Inferior parietal cortex (tissue), 1 donor: ENCODE measurements around the gene TMEM178B.
"Not testable (repeated sequence)": the region's sequence is repeated elsewhere in the genome, so short reads cannot be mapped to it uniquely, and the experiment has no call there.

ENCODE experiments used
- DNase-seq: peaks from one replicate; pipeline ENCODE4 v3.0.0-alpha.2; 2016; ENCODE audit errors: extremely low spot score

TMEM178B gene

DNA sequence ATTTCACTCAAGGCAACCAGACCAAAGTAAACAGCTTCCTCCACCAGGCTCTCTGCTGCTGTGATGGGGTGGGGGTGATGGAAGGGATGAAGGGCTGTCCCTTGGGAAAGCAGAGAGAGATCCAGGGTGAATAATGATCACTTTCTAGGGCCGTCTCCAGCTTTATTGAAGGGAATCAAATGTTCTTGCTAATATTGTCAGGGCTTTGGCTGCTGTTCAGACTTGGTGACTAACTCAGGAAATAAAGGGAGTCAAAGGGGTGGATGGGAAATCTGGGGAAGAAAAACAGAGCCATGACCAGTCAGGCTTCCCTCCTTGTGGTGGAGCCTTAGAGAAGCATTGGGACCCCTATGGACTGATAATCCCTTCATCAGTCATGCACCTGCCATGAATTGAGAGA is 281.2 kb downstream of the TMEM178B start:
- peak; percentile 47 for DNase-seq

DNA sequence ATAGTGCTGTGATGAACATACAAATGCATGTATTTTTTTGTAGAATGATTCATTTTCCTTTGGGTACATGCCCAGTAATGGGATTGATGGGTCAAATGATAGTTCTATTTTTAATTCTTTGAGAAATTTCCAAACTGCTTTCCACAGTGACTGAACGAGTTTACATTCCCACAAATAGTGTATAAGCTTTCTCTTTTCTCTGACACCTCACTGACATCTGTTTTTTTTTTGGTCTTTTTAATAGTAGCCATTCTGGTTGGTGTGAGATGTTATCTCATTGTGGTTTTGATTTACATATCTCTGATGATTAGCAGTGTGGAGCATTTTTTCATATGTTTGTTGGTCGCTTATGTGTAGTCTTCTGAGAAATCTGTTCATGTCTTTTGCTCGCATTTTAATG is 282.3 kb downstream of the TMEM178B start:
- no peak for DNase-seq

DNA sequence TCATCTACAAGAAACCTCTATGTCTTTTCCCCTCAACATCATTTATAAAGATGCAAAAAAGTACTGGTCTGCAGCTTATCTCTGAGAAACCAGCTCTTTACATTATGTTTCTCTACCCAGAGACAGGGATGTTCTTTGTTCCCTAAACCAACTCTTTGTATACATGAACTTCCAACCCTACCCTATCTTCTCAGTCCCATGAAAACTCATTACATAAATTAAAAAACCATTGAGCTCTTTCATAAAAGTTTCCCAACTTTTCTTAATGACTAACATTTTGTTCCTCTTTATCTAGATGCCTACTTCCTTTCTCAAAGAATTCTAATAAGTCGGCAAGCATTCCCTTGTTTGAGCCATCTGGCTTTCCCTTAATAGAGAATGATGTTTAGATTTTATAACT is 284.5 kb downstream of the TMEM178B start:
- DNase-seq = no peak

DNA sequence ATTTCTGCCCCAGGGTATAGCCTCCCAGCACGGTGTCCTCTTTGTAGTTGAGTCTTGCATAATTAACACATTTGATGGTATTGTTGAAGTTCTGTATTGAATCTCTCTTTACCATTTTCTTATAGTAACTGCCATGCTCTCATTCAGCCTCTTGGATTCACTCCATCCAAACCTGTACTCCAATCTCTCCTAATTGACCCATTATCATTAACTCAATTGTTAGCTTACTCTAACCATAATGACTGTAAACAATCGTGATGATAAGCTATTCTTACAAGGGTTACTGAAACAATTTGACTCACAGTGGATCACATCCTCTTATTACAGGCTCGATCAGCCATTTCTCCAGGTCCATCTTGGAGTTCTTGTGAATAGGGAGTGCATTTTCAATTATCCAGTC is 285.4 kb downstream of the TMEM178B start:
- no peak for DNase-seq

DNA sequence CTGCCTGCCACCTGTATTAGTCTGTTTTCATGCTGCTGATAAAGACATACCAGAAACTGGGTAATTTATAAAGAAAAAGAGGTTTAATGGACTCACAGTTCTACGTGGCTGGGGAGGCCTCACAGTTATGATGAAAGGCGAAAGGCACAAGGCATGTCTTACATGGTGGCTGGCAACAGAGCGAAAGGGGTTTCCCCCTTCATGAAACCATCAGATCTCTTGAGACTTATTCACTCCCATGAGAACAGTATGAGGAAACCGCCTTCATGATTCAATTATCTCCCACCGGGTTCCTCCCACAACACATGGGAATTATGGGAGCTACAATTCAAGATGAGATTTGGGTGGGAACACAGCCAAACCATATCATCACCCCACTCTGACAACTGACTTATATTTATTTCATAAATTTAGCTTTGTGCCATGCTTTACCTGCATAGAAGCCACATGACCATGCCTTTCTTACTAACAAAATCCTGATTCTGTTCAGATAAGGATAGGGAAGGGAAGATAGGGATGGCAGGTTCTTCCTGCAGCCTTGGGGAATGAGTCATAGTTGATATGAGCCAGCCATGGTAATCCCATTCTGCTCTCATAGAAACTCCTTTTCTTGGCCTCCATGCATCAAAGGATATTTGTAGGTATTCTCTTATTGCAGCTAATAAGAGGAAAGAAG is 286.0 kb downstream of the TMEM178B start:
- no peak for DNase-seq

DNA sequence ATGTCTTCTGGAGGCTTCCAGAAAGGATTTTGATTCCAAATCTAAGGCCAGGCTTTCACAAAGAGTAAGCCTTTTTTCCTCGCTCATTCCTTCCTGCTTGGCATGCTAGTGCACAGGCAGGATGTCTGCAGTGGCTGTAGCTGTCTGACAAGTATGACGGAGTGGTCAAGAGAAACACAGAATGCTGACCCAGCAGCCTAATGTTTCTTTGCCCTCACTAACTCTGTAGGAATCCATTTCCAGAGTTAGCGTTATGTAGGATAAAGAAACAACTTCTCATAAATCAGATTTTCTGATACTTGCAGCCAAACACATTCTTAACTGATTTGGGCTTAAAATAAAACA is 286.5 kb downstream of the TMEM178B start:
- no peak for DNase-seq

DNA sequence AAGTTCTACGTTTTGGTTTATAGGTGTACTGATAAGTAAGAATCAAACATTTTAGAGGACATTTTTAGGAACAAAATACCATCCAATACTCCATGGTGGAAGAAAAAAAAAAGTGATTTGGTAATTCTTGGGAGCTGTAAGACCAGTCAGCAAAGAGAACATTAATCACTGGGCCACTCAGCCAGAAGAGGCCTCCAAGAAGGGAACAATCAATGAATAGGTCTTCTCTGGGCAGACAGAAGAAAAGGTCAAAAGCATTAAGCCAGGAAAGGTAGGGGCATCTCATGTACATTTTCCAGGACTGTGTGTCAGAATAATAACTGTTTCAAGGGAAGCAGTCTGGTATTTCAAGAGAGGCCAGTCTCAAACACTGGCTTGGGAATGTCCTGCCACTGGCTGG is 286.9 kb downstream of the TMEM178B start:
- DNase-seq = no peak

DNA sequence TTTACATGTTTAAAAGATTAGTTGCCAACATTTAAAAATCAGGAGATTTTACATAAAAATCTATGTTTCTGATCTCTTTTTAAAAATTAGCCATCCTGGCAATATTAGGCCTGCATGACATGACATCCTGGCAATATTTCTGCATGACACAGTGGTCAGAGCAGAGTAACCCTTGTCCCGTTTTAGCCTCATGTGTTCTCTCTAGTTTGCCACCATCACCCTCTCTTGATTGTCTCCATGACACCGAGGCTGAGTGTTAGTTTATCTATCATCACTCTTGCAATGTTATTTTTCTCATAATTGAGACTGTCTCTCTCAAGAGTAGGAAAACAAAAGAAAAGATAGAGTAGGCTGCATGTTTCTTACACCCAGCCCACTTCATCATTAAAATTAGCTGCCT is 287.6 kb downstream of the TMEM178B start:
- DNase-seq = no peak

DNA sequence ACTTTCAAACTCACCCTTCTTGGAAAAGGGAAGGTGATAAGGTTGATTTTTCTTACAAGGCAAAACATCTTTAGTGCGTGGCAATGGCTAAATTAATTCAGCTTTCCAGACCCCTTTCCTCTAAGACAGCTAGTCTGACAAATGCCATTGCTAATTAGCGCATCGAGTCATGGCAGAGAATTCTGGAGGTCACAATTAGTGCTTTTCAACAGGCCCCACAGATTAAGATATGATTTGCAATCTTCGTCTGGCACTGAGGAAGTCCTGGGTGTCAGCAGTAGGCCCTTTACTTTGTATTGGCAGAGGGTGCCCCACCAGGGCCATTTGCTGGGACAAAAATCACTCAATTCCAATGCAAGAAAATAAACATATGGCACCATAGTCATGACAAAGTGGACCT is 288.1 kb downstream of the TMEM178B start:
- no peak for DNase-seq

DNA sequence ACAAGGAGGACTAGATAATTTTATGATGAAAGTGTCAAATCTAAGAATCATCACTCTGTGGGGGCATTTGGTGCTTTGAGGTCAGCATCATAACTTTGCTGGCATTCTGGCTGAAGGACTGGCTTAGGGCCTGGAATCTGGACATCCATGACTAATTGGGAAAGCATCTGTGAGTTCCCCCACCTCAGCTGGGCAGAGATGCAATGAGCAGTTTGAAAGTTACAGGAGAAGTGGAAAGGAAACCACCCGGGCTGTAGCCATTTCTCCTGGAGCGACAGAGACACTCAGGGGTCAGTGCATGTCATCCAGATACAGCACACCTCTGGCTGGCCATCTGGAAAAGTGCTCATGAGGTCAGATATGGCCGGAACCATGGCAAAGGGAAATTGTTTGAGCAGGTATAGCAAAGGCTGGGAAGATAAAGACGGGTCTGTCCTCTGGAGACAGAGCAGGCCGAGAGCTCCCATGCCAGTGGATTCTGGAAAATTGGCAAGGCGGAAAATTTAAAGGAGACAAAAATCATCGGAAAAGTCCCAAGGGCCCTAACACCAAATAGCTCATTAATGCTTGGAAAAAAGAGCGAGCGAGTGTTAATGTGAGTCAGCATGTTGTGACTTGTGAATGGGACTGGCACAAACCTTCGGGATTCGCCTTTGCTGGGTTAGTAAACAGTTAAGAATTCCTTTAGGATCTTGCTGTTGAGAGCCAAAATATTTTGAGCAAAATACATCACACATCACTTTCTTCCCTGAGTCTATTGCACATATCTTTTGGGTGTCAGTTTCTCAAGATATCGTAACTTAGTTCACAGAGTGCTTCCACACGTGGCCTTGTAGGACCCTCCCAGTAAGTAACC is 288.9 kb downstream of the TMEM178B start:
- no peak for DNase-seq

DNA sequence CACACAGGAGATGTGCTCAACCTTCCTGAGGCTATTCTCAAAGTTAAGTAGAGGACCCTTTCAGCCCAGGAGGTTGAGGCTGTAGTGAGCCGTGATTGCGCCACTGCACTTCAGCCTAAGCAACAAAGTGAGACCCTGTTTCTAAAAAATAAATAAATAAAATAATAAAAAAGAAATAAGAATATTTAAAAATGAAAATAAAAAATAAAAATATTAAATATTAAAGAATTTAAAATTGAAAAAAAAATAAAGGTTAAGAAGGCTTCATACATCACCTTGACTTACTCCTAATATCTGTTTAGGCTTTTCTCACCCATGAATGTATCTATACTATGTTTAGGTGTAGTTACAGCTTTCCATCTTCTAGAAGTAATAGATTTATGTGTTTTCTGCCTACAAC is 289.9 kb downstream of the TMEM178B start:
- DNase-seq = no peak

DNA sequence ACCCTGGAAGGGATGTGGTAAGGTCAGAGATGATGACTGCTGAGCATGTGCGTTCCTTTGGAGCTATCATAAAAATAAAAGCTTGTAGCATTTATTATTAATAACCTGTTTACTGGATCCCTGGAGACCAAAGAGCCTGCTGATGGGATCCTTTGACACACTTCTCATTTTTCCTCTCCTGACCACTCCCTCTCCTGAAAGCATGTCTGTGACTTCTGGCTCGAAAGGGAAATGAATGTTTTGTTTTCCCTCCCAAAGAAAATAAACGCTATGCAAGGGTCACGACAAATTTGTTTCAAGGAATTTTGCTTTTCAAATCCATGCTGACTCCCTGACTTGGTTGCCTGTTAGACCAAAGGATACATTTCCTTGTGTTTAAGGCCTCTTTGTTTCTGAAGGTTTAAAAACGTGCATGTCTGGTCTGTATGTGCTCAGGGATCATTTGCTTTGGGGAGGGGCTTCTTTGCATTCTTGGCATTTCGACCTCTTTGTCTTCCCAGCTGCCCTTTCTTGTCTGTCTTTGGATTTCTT is 292.3 kb downstream of the TMEM178B start:
- DNase-seq = no peak

DNA sequence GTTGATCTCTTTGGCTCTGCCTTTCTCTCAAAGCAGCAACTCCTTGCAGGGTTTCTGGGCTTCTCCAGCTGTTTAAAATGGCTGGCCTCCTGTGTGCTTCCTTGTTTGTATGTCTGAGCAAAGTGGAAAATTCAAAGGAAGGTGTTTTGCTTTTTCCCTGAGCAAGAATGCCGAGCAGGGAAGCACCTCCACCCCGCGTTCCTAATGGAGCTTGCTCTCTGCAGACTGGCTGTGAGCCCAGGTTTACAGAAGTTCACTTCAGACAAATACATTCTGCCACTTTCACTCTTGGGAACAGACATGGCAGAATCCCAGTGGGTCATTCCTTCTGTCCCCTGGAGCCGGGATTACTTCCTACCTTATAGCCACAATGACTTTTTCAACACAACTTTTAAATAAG is 295.6 kb downstream of the TMEM178B start:
- no peak for DNase-seq

DNA sequence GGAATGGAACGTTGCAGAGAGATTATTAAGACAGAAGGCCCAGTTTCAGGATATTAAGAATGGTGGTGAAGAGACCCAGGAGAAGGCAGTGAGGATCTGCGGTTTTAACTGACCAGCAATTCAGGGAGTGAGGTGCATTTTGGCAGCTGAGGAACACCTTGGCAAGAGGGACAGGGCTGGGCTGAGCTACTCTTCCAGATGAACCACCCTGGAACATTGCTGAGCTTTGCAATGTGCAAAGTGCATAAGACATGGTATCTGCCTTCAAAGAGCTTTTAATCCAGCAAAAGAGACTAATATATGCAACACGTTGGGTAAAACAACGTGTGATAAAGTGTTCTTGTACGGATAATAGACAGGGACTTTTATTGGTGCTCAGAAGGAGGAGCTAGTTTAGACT is 296.3 kb downstream of the TMEM178B start:
- no peak for DNase-seq

DNA sequence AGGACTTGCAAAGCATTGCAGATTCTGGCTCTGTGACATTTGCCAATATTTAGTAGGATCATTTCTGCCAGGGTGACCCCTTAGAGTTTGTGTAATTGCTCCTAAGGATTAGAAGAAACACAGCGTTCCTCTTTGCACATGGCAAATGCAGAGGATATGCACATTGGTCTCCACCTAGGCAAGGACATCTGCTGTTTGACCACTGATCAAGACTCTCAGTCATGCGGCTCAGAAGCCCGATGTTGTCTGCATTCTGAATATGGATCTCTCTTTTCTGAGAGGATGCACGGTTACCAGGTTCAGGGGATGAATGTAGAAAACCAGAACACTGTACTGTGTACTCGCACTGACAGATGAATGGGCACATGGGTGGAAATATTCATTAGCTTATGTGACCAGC is 296.8 kb downstream of the TMEM178B start:
- DNase-seq = no peak

DNA sequence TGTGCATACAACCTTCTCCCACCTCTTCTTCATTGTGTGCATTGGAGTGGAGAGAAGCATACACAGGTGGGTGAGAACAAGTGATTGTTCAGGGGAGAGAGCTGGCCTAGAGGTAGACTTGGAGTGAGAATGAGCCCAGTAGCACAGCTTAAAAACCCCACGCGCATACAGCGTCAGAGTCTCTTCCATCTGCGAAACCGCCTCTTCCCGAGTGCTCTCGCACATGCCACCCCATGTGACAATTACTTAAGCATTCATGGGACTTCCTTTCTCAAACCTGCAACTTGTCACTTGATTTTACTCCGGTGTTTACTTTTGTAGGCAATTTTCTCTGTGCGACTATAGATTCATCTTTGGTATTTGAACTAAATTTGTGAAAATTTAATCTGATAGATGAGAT is 300.6 kb downstream of the TMEM178B start:
- DNase-seq = no peak

DNA sequence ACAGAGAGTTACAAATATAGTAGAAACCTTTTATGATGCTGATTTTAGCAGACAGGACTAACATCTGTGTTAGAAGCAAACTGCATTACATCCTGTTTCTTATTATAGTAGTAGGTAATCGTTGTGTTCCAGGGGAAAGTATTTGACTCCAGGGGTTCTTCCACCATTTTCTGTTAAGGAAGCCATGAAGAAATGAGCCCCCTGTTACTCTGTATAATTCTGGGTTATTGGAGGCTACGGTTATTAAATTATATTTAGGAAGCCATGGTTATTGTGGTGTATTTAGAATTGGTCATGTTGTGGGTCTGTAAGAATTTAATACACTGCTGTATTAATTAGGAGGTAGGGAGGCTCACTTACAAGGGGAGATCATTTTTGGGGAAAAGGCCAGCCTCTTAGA is 301.6 kb downstream of the TMEM178B start:
- no peak for DNase-seq

DNA sequence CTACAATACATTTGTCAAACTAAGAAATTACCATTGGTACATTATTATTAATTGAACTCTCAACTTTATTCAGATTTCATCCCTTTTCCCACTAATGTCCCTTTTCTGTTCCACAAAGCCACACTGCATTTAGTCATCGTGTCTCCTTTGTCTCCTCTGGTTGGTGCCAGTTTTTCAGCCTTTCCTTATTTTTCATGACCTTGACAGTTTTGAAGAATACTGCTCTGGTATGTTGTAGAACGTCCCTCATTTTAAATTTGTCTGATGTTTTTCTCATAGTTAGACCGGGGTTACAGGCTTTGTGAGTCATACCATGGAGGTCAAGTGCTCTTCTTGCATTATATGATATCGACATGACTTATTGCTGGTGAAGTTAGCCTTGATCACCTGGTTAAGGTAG is 304.0 kb downstream of the TMEM178B start:
- DNase-seq = no peak

DNA sequence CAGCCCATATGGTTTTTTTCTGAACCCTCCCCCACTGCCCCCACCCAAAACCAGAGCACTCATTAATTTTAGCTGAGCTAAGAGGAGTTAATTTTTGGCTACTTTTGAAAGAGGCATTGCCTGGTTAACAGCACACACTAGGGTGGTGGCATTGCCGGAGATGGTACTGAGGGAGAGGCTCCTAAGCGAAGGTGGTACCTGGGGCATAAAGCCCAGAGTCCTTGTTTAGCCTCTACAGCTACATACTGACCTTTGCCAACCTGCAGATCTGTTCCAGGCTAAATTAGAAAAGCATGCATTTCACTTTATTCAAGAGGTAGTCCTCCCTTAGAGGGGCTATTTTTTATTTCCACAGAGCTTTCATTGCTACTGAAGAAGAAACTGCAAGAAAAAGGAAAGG is 304.5 kb downstream of the TMEM178B start:
- no peak for DNase-seq

DNA sequence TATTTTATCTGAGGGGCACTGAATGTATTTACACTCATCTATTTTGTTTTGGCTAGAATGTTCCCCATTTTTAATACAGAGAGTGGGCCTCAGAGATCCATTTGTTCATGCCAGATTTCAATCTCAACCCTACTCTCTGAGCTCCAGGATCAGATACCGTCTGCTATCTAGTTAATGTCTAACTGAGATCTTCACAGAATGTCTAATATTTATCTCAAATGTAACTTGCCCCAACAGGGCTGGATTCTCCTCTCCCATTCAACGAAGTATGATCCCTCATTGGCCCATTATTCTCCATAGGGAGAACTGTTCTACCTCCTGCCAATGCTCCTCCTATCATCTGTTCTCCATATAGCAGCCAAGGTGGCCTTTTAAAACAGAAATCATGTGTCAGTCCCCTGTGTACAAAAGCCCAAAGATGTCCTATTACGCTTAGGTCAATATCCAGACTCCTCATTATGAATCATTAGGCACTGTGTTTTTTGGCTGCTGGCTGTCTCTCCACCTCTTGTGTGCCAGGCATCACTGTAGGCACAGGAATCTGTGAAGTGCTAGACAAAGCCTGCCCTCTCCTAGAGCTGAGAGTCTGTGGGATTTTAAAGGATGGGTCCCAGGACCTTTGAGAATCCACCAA is 308.0 kb downstream of the TMEM178B start:
- DNase-seq = no peak

DNA sequence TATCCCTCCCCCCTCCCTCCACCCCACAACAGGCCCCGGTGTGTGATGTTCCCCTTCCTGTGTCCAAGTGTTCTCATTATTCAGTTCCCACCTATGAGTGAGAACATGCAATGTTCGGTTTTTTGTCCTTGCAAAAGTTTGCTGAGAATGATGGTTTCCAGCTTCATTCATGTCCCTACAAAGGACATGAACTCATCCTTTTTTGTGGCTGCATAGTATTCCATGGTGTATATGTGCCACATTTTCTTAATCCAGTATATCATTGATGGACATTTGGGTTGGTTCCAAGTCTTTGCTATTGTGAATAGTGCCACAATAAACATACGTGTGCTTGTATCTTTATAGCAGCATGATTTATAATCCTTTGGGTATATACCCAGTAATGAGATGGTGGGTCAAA is 309.5 kb downstream of the TMEM178B start:
- not testable (repeated sequence) for DNase-seq

DNA sequence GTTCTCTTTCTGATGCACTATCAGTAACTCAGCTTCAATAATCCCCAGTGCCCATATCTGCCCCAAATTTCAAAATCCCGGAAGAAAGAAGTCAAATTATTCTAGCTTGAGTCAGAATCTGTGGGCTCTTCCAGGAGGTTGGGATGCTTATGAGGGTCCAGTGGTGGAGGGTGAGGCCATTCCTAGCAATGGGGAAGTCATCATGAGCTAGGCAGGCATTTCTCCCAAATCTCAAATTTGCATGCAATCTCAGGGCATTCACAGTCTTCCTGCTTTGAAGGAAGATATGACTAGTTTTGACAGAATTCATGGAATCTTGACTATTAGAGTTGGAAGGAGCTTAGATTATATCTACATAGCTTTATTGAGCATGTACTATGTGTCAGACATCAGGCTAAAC is 313.0 kb downstream of the TMEM178B start:
- DNase-seq = no peak
